H1 (cell line): Measurements from ENCODE around the gene TMEM39B. TPM values are rescaled to one million over a fixed set of nuclear protein-coding genes. Genes with fewer than 3 reads are reported as not detected.

ENCODE experiments used
- CTCF ChIA-PET: fragments of 300-600 bp; sonication (Branson Sonifier 250); formaldehyde crosslinking; loops from one replicate; lab custom pipeline; 2021; ENCODE audit not compliant: partially characterized antibody; lab: Charles Lee
- POLR2A ChIA-PET: fragments of 300-600 bp; sonication (Branson Sonifier 250); formaldehyde crosslinking; loops from one replicate; lab custom pipeline; 2021; ENCODE audit warnings: inconsistent platforms; ENCODE audit not compliant: partially characterized antibody; lab: Charles Lee
- DNase-seq, 2 experiments: peaks; one replicate each; pipeline versions ENCODE4 v3.0.0 to v3.0.0-alpha.2; 2010 to 2022; ENCODE audit warnings: low spot score in 2 of 2, low read depth in 1 of 2, mixed read lengths in 1 of 2
- FAIRE-seq: peaks from 2 replicates; lab custom pipeline; 2011; peaks lifted over from hg19 to GRCh38; lab: Jason Lieb, UNC
- H2AFZ ChIP-seq: 2 replicates; pipeline ENCODE4 v1.8.1; 2012; ENCODE audit warnings: low read length, inconsistent platforms
- H2AK5ac ChIP-seq: 2 replicates; pipeline ENCODE4 v1.6.1; 2013; ENCODE audit warnings: low read depth, low read length
- H2BK120ac ChIP-seq: replicated peaks from 2 replicates; pipeline ENCODE3; 2013; ENCODE audit warnings: low read depth, low read length, inconsistent platforms
- H2BK12ac ChIP-seq: 2 replicates; pipeline ENCODE4 v1.6.1; 2013; ENCODE audit warnings: low read depth, low read length
- H2BK15ac ChIP-seq: 2 replicates; pipeline ENCODE4 v1.6.1; 2013; ENCODE audit warnings: low read length
- H2BK20ac ChIP-seq: 2 replicates; pipeline ENCODE4 v1.6.1; 2013; ENCODE audit warnings: low read length
- H2BK5ac ChIP-seq: 2 replicates; pipeline ENCODE4 v1.6.1; 2013; ENCODE audit warnings: low read depth, low read length
- H3K14ac ChIP-seq: 2 replicates; pipeline ENCODE4 v1.6.1; 2013; ENCODE audit warnings: inconsistent platforms; ENCODE audit not compliant: insufficient read length
- H3K18ac ChIP-seq: 2 replicates; pipeline ENCODE4 v1.6.1; 2013; ENCODE audit warnings: low read length; ENCODE audit errors: extremely low read depth
- H3K23ac ChIP-seq: 2 replicates; pipeline ENCODE4 v1.6.1; 2013; ENCODE audit warnings: inconsistent platforms; ENCODE audit not compliant: insufficient read length
- H3K23me2 ChIP-seq: 2 replicates; pipeline ENCODE4 v1.6.1; 2013; ENCODE audit warnings: low read depth, low read length
- H3K27ac ChIP-seq: 2 replicates; pipeline ENCODE4 v1.6.1; 2011; ENCODE audit warnings: low read depth, low read length, inconsistent platforms
- H3K27me3 ChIP-seq, 4 experiments: replicated peaks in 1 of 4; 1 replicate in 1 of 4; 2 replicates in 3 of 4; pipeline versions ENCODE4 v1.6.1 to v1.8.1; 2011 to 2013; ENCODE audit warnings: low read length in 3 of 4, mild to moderate bottlenecking in 3 of 4, inconsistent platforms in 2 of 4, mixed read lengths in 2 of 4, moderate library complexity in 1 of 4; ENCODE audit not compliant: control insufficient read depth in 3 of 4, insufficient read depth in 3 of 4; ENCODE audit errors: extremely low read depth in 1 of 4
- H3K36me3 ChIP-seq, 4 experiments: 2 replicates each; pipeline versions ENCODE4 v1.6.1 to v1.8.1; 2011 to 2013; ENCODE audit warnings: mild to moderate bottlenecking in 4 of 4, low read length in 3 of 4, moderate library complexity in 2 of 4, control low read depth in 1 of 4, inconsistent platforms in 1 of 4; ENCODE audit not compliant: insufficient read depth in 4 of 4, control insufficient read depth in 2 of 4
- H3K4ac ChIP-seq: replicated peaks from 2 replicates; pipeline ENCODE3; 2013; ENCODE audit warnings: low read length, low read depth, mixed read lengths, inconsistent platforms; ENCODE audit not compliant: insufficient read length
- H3K4me1 ChIP-seq, 4 experiments: replicated peaks in 1 of 4; 1 replicate in 1 of 4; 2 replicates in 3 of 4; pipeline versions ENCODE4 v1.6.1 to v1.8.1; 2011 to 2013; ENCODE audit warnings: low read length in 3 of 4, inconsistent platforms in 2 of 4, mixed read lengths in 1 of 4; ENCODE audit not compliant: insufficient read depth in 4 of 4, control insufficient read depth in 3 of 4
- H3K4me2 ChIP-seq, 2 experiments: 2 replicates each; pipeline versions ENCODE4 v1.6.1 to v1.8.1; 2011 to 2013; ENCODE audit warnings: low read depth in 2 of 2, low read length in 2 of 2, control low read depth in 1 of 2, inconsistent platforms in 1 of 2, mild to moderate bottlenecking in 1 of 2; ENCODE audit not compliant: insufficient read depth in 1 of 2
- H3K4me3 ChIP-seq, 4 experiments: fragments of 200-600, 300-600 bp in 1 of 4; sonication (generic), shearing (Covaris generic), sonication (Bioruptor Twin) in 1 of 4; 2 replicates each; pipeline versions ENCODE4 v1.5.1 to v1.8.1; 2011 to 2016; ENCODE audit warnings: low read length in 4 of 4, low read depth in 3 of 4, control low read depth in 2 of 4, inconsistent platforms in 2 of 4, mild to moderate bottlenecking in 2 of 4, mixed read lengths in 1 of 4, moderate library complexity in 1 of 4; ENCODE audit not compliant: insufficient read depth in 2 of 4; ENCODE audit errors: extremely low read depth in 1 of 4
- H3K56ac ChIP-seq: replicated peaks from 2 replicates; pipeline ENCODE3; 2013; ENCODE audit warnings: low read depth, mild to moderate bottlenecking, mixed read lengths, low read length, inconsistent platforms; ENCODE audit not compliant: insufficient read length
- H3K79me1 ChIP-seq: 2 replicates; pipeline ENCODE4 v1.6.1; 2013; ENCODE audit warnings: low read depth, low read length, control low read depth
- H3K79me2 ChIP-seq, 2 experiments: 2 replicates each; pipeline versions ENCODE4 v1.6.1 to v1.8.1; 2012 to 2013; ENCODE audit warnings: low read length in 2 of 2, mild to moderate bottlenecking in 2 of 2, inconsistent platforms in 1 of 2; ENCODE audit not compliant: insufficient read depth in 2 of 2, control insufficient read depth in 1 of 2
- H3K9ac ChIP-seq, 4 experiments: replicated peaks in 1 of 4; 1 replicate in 1 of 4; 2 replicates in 3 of 4; pipeline versions ENCODE4 v1.6.1 to v1.8.1; 2011 to 2013; ENCODE audit warnings: low read depth in 3 of 4, low read length in 3 of 4, control low read depth in 2 of 4, mild to moderate bottlenecking in 2 of 4, moderate library complexity in 2 of 4, inconsistent platforms in 1 of 4; ENCODE audit errors: extremely low read depth in 1 of 4
- H3K9me3 ChIP-seq, 2 experiments: 2 replicates each; pipeline versions ENCODE4 v1.6.1 to v1.8.1; 2012 to 2013; ENCODE audit warnings: mild to moderate bottlenecking in 2 of 2, moderate library complexity in 2 of 2, control low read depth in 1 of 2, inconsistent platforms in 1 of 2, low read depth in 1 of 2, low read length in 1 of 2, mixed read lengths in 1 of 2; ENCODE audit not compliant: insufficient read depth in 2 of 2
- H4K20me1 ChIP-seq, 2 experiments: replicated peaks in 1 of 2; 2 replicates each; pipeline versions ENCODE3 to v1.8.1; 2011 to 2013; ENCODE audit warnings: inconsistent platforms in 2 of 2, low read length in 2 of 2, mild to moderate bottlenecking in 1 of 2; ENCODE audit not compliant: insufficient read depth in 2 of 2, control insufficient read depth in 1 of 2
- H4K5ac ChIP-seq: 2 replicates; pipeline ENCODE4 v1.6.1; 2013; ENCODE audit warnings: low read length, low read depth, mixed read lengths, inconsistent platforms; ENCODE audit not compliant: insufficient read length
- H4K8ac ChIP-seq: 2 replicates; pipeline ENCODE4 v1.8.0; 2013; ENCODE audit warnings: mild to moderate bottlenecking, moderate library complexity, low read length, inconsistent platforms; ENCODE audit not compliant: insufficient read depth; ENCODE audit errors: extremely low read depth
- H4K91ac ChIP-seq: replicated peaks from 2 replicates; pipeline ENCODE3; 2013; ENCODE audit warnings: low read length, mixed read lengths, inconsistent platforms; ENCODE audit not compliant: insufficient read length
- ATF2 ChIP-seq: IDR thresholded peaks from 2 replicates; pipeline ENCODE4 v1.6.1; 2012; ENCODE audit warnings: low read length, inconsistent platforms
- CEBPB ChIP-seq: IDR thresholded peaks from 2 replicates; pipeline ENCODE4 v1.6.1; 2012; ENCODE audit warnings: low read depth, low read length
- E2F6 ChIP-seq: IDR thresholded peaks from 2 replicates; pipeline ENCODE4 v1.6.1; 2012; ENCODE audit warnings: inconsistent platforms
- EP300 ChIP-seq, 2 experiments: IDR thresholded peaks; 1 replicate in 1 of 2; 2 replicates in 1 of 2; pipeline ENCODE4 v1.6.1; 2011 to 2012; ENCODE audit warnings: low read depth in 2 of 2, low read length in 2 of 2, mild to moderate bottlenecking in 2 of 2, borderline replicate concordance in 1 of 2, inconsistent platforms in 1 of 2, moderate library complexity in 1 of 2
- KDM5A ChIP-seq: fragments of 200-600 bp; IDR thresholded peaks from 2 replicates; pipeline ENCODE4 v1.7.1; 2012; ENCODE audit warnings: mild to moderate bottlenecking, low read length, inconsistent platforms, mixed read lengths
- NRF1 ChIP-seq: IDR thresholded peaks from 2 replicates; pipeline ENCODE4 v1.6.1; 2011; ENCODE audit warnings: mild to moderate bottlenecking, low read depth, low read length, improper control_type of control experiment
- SP2 ChIP-seq: IDR thresholded peaks from 2 replicates; pipeline ENCODE4 v1.6.1; 2012; ENCODE audit warnings: mild to moderate bottlenecking, low read length, inconsistent platforms
- SP4 ChIP-seq: IDR thresholded peaks from 2 replicates; pipeline ENCODE4 v1.6.1; 2012; ENCODE audit warnings: low read length, inconsistent platforms
- TEAD4 ChIP-seq: IDR thresholded peaks from 2 replicates; pipeline ENCODE4 v1.6.1; 2012; ENCODE audit warnings: low read depth, low read length, inconsistent platforms, mixed read lengths
- YY1 ChIP-seq: IDR thresholded peaks from 2 replicates; pipeline ENCODE4 v1.6.1; 2011; ENCODE audit warnings: low read depth, mild to moderate bottlenecking, low read length
- WGBS, 2 experiments: shearing (Covaris generic) in 1 of 2; methylation state at CpG; one replicate each; pipeline versions ENCODE4 v1.1.6 to v1.1.7; 2013 to 2015; ENCODE audit warnings: low lambda C conversion rate in 2 of 2, mixed read lengths in 2 of 2, inconsistent platforms in 1 of 2, low coverage in 1 of 2, missing lambda C conversion rate in 1 of 2; ENCODE audit not compliant: insufficient replicate concordance in 2 of 2, insufficient coverage in 1 of 2, insufficient read length in 1 of 2; ENCODE audit errors: extremely low coverage in 1 of 2, missing lambda C conversion rate in 1 of 2; 5-methylcytosine and 5-hydroxymethylcytosine counted together
- polyA plus RNA-seq, 7 experiments: library from polyadenylated mRNA; depleted of rRNA in 3 of 7; stranded (reverse) in 5 of 7; unstranded in 2 of 7; fragments of >200 nt in 5 of 7; fragments of 200-250 nt in 2 of 7; gene quantifications; 1 replicate in 5 of 7; 2 replicates in 1 of 7; 4 replicates in 1 of 7; pipeline versions ENCODE4 v1.2.1 to v1.2.3, GENCODE V29; 2011 to 2013; ENCODE audit warnings: missing spikeins in 2 of 7, mixed read lengths in 2 of 7
- total RNA-seq: library from RNA; stranded (reverse); fragmentation: NEBNext Ultra II Directional; extraction: Animal tissue kit (Norgen Biotek cat#: 25700); gene quantifications from 2 replicates; pipeline ENCODE4 v1.2.1, GENCODE V29; 2021
- TF ChIP-seq, protein P1 (sequence below): IDR thresholded peaks from 2 replicates; pipeline ENCODE4 v1.6.1; 2011; ENCODE audit warnings: low read length, improper control_type of control experiment

TMEM39B gene
- total and polyA plus RNA-seq, 2 of the 8 experiments (the other 6 are each of a cell fraction or from before 2014, with no cell fraction given): 25.3 to 32.7 TPM

DNA sequence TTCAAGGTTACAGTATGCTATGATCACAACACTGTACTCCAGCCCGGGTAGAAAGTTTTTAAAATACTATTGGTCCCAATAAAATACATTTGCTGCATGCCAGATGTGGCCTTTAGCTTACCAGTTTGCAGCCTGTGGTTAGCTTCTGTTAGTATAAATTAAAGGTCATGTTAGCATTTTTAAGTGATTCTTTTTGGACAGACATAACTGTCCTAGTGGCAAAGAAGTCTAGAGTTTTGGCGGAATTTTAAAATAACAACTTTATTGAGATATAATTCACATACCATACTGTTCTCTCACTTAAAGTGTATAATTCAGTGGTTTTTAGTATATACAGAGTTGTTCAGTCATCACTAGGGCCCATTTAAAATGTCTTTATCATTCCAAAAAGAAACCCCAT, 24.3 kb upstream of the TMEM39B start:
- H3K56ac ChIP-seq: no peak overlapping the region
- H2BK12ac ChIP-seq: no peak overlapping the region
- no peak overlapping the region for H3K4me3 ChIP-seq
- H3K14ac ChIP-seq: no peak overlapping the region
- H4K8ac ChIP-seq: no peak overlapping the region
- H3K18ac ChIP-seq: no peak overlapping the region
- no peak overlapping the region for H2BK15ac ChIP-seq
- CTCF ChIA-PET: no interaction called here
- peaks cover 0 to 6% of the 10 kb centered on the region in 2 experiments for H4K20me1 ChIP-seq
- no peak overlapping the region for H3K9ac ChIP-seq
- no peak overlapping the region for H4K91ac ChIP-seq
- no peaks in the 10 kb centered on the region for H3K79me1 ChIP-seq
- no peak overlapping the region for H2BK5ac ChIP-seq
- H3K4me1 ChIP-seq: no peaks in the 10 kb centered on the region
- no peak overlapping the region for H3K4ac ChIP-seq
- H3K36me3 ChIP-seq: peaks cover 29 to 64% (median 59%) of the 10 kb centered on the region in 4 experiments
- no peak overlapping the region for H2BK20ac ChIP-seq
- POLR2A ChIA-PET: interaction anchor here (0.7 to 3.1 kb wide), 5 partner anchors 8 to 43 kb away, joined by 3 to 15 read pairs (median 3); no protein-coding TSS in a partner anchor
- H3K27me3 ChIP-seq: no peaks in the 10 kb centered on the region
- no peak overlapping the region for H3K4me2 ChIP-seq
- H3K27ac ChIP-seq: no peak overlapping the region
- no peak overlapping the region for H3K23ac ChIP-seq
- FAIRE-seq (no peak), DNase-seq (no peak)
- H4K5ac ChIP-seq: no peak overlapping the region
- H2BK120ac ChIP-seq: no peak overlapping the region
- WGBS, 2 experiments: 91% methylated on average over 2 of the region's 2 CpGs; no CpG with 5 or more reads in 1 of the 2 experiments
- no peaks in the 10 kb centered on the region for H3K79me2 ChIP-seq
- no peaks in the 10 kb centered on the region for H3K23me2 ChIP-seq
- H3K9me3 ChIP-seq: no peaks in the 10 kb centered on the region
- H2AK5ac ChIP-seq: no peak overlapping the region
- H2AFZ ChIP-seq: no peak overlapping the region
- TF ChIP-seq CEBPB: no peak
- TF ChIP-seq, protein P1, sequence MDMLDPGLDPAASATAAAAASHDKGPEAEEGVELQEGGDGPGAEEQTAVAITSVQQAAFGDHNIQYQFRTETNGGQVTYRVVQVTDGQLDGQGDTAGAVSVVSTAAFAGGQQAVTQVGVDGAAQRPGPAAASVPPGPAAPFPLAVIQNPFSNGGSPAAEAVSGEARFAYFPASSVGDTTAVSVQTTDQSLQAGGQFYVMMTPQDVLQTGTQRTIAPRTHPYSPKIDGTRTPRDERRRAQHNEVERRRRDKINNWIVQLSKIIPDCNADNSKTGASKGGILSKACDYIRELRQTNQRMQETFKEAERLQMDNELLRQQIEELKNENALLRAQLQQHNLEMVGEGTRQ: no peak
- TF ChIP-seq SP2: no peak
- no peak for TF ChIP-seq YY1
- no peak for TF ChIP-seq EP300 (IDR thresholded peaks at IDR 0.05; ENCODE audit: borderline replicate concordance in 1 of 2, low read depth in 2 of 2, low read length in 2 of 2)
- no peak for TF ChIP-seq TEAD4
- no peak for TF ChIP-seq E2F6
- TF ChIP-seq ATF2: no peak
- TF ChIP-seq NRF1: no peak
- TF ChIP-seq KDM5A: no peak
- no peak for TF ChIP-seq SP4
